ES-I3 (cell line): ENCODE measurements around the gene ATP6V0D1.
"Not testable (repeated sequence)": the region's sequence is repeated elsewhere in the genome, so short reads cannot be mapped to it uniquely, and the experiment has no call there.

ENCODE experiments used
- H3K36me3 ChIP-seq: 2 replicates; pipeline ENCODE4 v1.6.1; 2013; ENCODE audit warnings: mild to moderate bottlenecking, low read length, control low read depth, moderate library complexity; ENCODE audit not compliant: insufficient read depth
- H3K4me1 ChIP-seq: 2 replicates; pipeline ENCODE4 v1.6.1; 2013; ENCODE audit warnings: mild to moderate bottlenecking, control low read depth, low read length; ENCODE audit not compliant: insufficient read depth
- H3K9ac ChIP-seq: 2 replicates; pipeline ENCODE4 v1.6.1; 2013; ENCODE audit warnings: low read depth, mild to moderate bottlenecking, low read length, moderate library complexity
- H3K9me3 ChIP-seq: 2 replicates; pipeline ENCODE4 v1.6.1; 2013; ENCODE audit warnings: mild to moderate bottlenecking, low read length, moderate library complexity; ENCODE audit not compliant: control insufficient read depth, insufficient read depth

ATP6V0D1 gene

GRCh38 chr16:67516296-67517154, 35.6 kb upstream of the ATP6V0D1 start:
- Histone ChIP-seq H3K9ac (no peak overlapping the region), H3K4me1 (no peaks in the 10 kb centered on the region; the same call in 1 of the 2 replicates), H3K36me3 (no peaks in the 10 kb centered on the region), H3K9me3 (no peaks in the 10 kb centered on the region)

GRCh38 chr16:67514382-67514828, 33.4 kb upstream of the ATP6V0D1 start:
- H3K4me1 ChIP-seq, result no peaks in the 10 kb centered on the region; the same call in 1 of the 2 replicates
- no peaks in the 10 kb centered on the region for H3K36me3 ChIP-seq
- no peaks in the 10 kb centered on the region for H3K9me3 ChIP-seq
- H3K9ac ChIP-seq, result no peak overlapping the region

GRCh38 chr16:67513892-67514291, 32.9 kb upstream of the ATP6V0D1 start:
- not testable (repeated sequence) for H3K9ac ChIP-seq, H3K4me1 ChIP-seq, H3K9me3 ChIP-seq, H3K36me3 ChIP-seq

GRCh38 chr16:67509016-67509415, 28.1 kb upstream of the ATP6V0D1 start:
- no peaks in the 10 kb centered on the region for H3K9me3 ChIP-seq
- H3K36me3 ChIP-seq, result no peaks in the 10 kb centered on the region
- no peak overlapping the region for H3K9ac ChIP-seq
- H3K4me1 ChIP-seq, result peaks cover 4% of the 10 kb centered on the region; the same call in 1 of the 2 replicates

DNA sequence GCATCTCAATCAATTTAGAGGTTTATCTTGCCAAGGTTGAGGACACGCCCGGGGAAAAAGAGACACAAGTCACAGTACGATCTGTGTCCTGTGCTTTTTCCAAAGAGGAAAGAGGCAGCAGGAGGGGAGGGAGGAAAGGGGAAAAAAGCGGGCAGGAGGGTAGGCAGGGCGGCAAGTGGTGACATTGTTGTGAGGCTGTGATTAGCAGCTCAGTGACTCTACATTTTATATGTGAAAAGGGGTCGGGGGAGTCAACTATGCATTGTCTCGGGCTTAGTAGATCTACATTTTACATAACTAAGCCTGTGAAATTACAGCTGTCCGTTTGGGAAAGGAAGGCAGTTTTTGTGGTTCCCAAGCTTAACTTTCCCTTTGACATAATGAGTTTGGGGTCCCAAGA, 25.5 kb upstream of the ATP6V0D1 start:
- Histone ChIP-seq H3K36me3 (no peaks in the 10 kb centered on the region), H3K9me3 (no peaks in the 10 kb centered on the region), H3K9ac (no peak overlapping the region), H3K4me1 (peaks cover 4% of the 10 kb centered on the region; the same call in 1 of the 2 replicates)

DNA sequence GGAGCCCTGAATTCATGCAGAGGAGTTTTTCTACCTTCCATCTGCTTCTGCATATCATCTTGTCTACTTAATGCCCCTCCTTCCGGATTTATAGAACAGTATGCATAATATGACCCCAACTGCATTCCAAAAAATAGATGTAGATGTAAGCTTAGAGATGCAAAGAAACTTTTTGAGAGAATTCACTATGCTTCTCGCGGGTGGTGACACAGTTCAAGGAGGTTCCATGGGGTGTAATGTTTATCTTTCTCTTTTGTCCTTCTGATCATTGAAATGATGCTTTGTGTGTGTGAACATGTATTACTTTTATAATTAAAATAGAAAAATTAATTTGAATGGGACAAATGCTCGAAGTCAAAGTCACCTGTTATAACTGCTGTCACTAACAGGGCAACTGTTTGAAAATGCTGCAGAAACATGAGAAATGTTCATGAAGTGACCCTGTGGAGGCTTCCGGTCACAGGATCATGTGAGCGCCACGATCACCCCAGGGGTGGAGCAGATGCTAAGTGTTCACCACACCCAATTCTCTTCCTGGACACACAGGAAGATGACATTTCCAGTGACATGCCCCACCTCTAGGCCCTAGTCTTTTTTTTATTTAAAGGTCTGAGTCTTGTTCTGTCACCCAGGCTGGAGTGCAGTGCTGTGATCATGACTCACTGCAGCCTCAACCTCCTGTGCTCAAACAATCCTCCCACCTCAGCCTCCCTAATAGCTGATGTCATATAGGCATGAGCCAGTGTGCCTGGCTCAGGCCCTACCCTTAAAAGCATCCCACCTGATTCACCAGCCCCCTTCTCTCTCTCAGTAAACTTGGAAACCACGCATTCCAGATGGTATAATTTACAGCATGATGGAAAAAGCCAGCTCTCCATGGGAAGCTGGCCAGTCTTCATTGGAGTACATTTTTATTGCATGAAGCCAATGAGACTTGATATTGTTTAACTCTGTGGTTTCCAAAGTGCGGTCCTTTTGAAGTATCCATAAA, 23.4 kb upstream of the ATP6V0D1 start:
- H3K4me1 ChIP-seq, result peaks cover 4% of the 10 kb centered on the region; the same call in 1 of the 2 replicates
- no peak overlapping the region for H3K9ac ChIP-seq
- H3K9me3 ChIP-seq, result no peaks in the 10 kb centered on the region

DNA sequence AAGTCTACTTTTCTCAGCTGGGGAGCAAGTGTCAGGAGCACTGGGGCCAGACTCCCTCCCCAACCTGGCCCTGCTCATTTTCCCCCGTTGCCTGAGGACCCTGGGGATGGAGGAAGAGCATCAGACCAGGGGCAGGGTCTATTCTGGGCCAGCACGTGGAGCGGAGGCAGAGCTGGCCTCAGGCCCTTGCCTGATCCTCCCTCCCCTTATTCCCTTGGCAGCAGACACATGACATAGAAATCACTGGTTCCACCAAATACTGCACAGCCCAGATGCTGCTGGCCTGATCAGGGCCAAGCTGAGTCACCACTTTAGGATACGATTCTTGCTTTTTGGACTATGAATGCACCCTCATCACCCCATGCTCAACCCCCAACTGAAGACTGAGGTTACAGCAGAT, 18.1 kb upstream of the ATP6V0D1 start:
- Histone ChIP-seq H3K36me3 (no peaks in the 10 kb centered on the region), H3K4me1 (no peaks in the 10 kb centered on the region), H3K9me3 (no peaks in the 10 kb centered on the region), H3K9ac (no peak overlapping the region)

More for the DNA sequence above, 23.4 kb upstream of the ATP6V0D1 start:
- no peaks in the 10 kb centered on the region for H3K36me3 ChIP-seq

DNA sequence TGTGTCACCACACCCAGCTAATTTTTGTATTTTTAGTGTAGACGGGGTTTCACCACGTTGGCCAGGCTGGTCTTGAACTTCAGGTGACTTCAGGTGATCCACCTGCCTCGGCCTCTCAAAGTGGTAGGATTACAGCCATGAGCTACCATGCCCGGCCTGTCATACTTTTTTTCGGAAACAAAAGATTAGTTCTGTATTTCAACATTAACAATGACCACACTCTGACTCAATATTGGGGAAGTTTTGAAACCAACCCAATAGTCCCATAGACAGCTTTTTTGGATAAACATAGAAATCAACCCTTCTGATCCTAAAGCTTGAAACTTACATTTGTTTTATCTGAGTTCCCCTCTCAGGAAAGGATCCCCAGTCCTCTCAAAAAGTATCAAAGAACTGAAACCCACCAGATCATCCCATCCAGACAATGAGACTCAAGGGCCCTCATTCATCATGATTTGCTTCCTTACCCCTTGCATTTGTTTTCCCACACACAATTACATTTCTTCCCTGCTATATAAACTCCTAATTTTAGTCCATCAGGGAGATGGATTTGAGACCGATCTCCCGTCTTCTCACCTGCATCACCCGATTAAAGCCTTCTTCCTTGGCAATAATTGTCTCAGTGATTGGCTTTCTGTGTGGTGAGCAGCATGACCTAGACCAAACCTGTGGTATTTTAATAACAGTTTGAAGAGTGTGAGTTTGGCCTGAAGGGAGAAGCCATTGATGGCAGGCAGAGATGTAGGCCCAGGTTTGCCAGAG, 9.6 kb upstream of the ATP6V0D1 start:
- peaks cover 6% of the 10 kb centered on the region; the same call in 1 of the 2 replicates for H3K4me1 ChIP-seq
- no peaks in the 10 kb centered on the region; the same call in 1 of the 2 replicates for H3K9me3 ChIP-seq

DNA sequence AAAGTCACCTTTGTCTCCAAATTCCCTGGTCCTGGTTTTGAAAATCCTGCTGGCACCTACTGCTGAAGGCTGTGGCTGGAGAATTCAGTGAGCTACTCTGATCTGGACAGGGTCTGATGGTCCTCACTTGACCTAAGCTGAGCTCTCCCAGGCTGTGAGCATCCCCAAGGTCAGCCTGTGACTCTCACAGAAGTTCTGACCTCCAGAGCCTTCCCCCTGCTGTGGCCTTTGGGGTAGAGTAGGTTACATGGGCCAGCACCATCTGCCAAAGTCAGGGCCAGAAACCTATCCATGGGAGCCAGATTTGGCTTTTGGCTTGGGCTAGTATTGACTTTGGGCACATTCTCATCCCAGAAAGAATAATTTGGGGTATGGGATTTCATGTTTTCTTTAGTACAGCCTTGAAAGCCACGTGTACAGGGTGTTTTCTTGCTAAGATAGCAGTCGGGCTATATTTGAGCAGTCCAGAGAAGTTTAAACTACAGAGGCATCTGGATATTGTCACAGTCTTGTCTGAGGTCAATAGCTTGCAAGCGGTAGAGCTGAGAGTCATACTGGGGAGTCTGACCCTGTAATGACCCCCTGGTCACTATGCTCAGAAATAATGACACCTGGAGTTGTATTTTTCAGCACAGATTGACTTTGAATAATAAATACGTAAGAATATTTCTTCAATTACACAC, 8.6 kb upstream of the ATP6V0D1 start:
- H3K4me1 ChIP-seq, result peaks cover 6% of the 10 kb centered on the region; the same call in 1 of the 2 replicates
- H3K9me3 ChIP-seq, result no peaks in the 10 kb centered on the region; the same call in 1 of the 2 replicates
- no peaks in the 10 kb centered on the region for H3K36me3 ChIP-seq
- H3K9ac ChIP-seq, result no peak overlapping the region

More for the DNA sequence above, 9.6 kb upstream of the ATP6V0D1 start:
- Histone ChIP-seq H3K9ac (no peak overlapping the region), H3K36me3 (no peaks in the 10 kb centered on the region)

- not testable (repeated sequence) for H3K36me3 ChIP-seq, H3K4me1 ChIP-seq, H3K9me3 ChIP-seq, H3K9ac ChIP-seq
These were observed 6.6 kb upstream of the ATP6V0D1 start for GRCh38 chr16:67487561-67487960.

- H3K36me3 ChIP-seq, result no peaks in the 10 kb centered on the region
These were observed 5.8 kb upstream of the ATP6V0D1 start for GRCh38 chr16:67486805-67487204.

DNA sequence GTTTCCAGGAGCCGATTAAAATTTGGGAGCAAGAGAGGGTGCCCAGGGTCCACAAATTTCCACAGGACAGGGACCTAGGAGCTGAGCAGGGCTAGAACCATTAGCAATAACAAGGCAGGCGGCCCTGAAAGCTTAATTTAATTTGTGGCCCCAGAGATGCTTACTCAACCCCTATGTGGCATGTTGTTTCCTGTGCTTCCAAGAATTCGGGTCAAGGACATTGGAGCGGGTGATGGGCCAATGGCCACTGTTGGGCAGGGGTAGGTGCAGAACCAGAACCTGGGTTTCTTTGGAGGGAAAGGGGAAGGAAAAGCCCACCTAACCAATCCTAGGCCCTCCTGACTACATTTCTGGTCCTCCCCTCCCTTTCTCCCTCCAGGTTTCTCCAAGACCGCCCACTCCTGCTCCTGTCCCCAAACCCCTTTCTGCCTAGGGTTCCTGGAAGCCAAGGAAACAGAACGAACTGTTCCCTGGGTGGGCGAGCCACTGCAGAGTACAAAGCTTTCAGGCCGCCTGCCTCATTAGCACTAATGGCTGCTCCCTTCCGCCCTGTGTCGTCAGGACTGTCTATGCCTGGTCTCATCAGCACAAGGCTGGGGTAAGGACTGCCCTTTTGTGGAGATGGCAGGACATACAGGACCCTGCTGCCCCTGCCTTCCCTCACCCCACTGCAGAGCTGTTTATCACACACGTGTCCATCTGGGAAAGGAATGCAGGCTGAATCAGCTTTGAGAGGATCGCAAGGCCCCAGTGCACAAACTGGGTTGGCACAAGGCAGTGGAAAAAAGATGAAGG, 3.0 kb upstream of the ATP6V0D1 start:
- H3K9me3 ChIP-seq, result no peaks in the 10 kb centered on the region
- no peaks in the 10 kb centered on the region for H3K36me3 ChIP-seq
- no peaks in the 10 kb centered on the region; the same call in 1 of the 2 replicates for H3K4me1 ChIP-seq
- H3K9ac ChIP-seq, result no peak overlapping the region

More at GRCh38 chr16:67486805-67487204, 5.8 kb upstream of the ATP6V0D1 start:
- H3K9me3 ChIP-seq, result no peaks in the 10 kb centered on the region; the same call in 1 of the 2 replicates
- H3K9ac ChIP-seq, result no peak overlapping the region
- peaks cover 6% of the 10 kb centered on the region; the same call in 1 of the 2 replicates for H3K4me1 ChIP-seq

DNA sequence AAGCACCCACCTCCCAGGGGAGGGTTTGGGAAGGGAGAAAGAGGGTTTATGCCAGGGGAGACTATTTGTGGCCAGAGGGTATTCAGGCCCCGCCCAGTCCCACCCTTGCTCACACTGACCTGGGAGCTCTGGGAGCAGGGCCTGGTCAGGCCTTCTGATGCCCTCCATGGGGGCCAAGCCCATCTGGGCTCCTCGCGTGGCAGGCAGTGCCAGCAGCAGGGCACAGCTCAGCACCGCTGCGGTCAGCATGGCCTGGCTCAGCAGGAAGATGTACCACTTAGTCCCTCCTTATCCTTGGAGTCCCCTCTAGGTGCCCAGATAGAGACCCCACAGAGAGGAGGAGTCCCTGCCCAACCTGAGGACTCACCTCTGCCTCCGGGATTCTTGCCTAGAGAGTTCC, 2.2 kb upstream of the ATP6V0D1 start, which contains the start of gene AGRP:
Gene AGRP (minus strand): TSS at position 398 of the 400 bp plus-strand sequence. CDS start 149 bp downstream, at position 249.
- Histone ChIP-seq H3K36me3 (no peaks in the 10 kb centered on the region), H3K4me1 (no peaks in the 10 kb centered on the region), H3K9ac (no peak within 1 kb of the TSS), H3K9me3 (no peaks in the 10 kb centered on the region)
